D721Med (cell line): ENCODE measurements around the gene ENPP1.

ENCODE experiments used
- DNase-seq: peaks from one replicate; pipeline ENCODE4 v3.0.0; 2011; ENCODE audit warnings: low spot score; ENCODE audit not compliant: insufficient read length
- FAIRE-seq: peaks from 2 replicates; lab custom pipeline; 2011; peaks lifted over from hg19 to GRCh38; lab: Jason Lieb, UNC
- CTCF ChIP-seq: IDR thresholded peaks from 2 replicates; pipeline ENCODE4 v1.5.1; 2012; ENCODE audit warnings: mild to moderate bottlenecking, control low read depth; ENCODE audit not compliant: insufficient read depth; ENCODE audit errors: missing control alignments

Gene ENPP1

GRCh38 chr6:131918650-131919355 lies 111.0 kb downstream of the ENPP1 start:
- FAIRE-seq (no peak), DNase-seq (no peak)
- no peak for TF ChIP-seq CTCF

DNA sequence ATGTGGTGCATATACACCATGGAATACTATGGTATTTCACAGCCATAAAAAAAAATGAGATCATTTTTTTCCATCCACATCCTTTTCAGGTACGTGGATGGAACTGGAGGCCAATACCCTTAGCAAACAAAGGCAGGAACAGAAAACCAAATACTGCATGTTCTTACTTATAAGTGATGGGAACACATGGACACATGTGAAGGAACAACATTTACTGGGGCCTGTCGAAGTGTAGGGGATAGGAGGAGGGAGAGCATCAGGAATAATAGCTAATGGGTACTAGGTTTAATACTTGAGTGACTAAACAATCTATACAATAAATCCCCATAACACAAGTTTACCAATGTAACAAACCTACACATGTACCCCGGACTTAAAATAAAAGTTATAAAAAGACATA lies 112.8 kb downstream of the ENPP1 start:
- FAIRE-seq, result no peak
- no peak for TF ChIP-seq CTCF
- no peak for DNase-seq

DNA sequence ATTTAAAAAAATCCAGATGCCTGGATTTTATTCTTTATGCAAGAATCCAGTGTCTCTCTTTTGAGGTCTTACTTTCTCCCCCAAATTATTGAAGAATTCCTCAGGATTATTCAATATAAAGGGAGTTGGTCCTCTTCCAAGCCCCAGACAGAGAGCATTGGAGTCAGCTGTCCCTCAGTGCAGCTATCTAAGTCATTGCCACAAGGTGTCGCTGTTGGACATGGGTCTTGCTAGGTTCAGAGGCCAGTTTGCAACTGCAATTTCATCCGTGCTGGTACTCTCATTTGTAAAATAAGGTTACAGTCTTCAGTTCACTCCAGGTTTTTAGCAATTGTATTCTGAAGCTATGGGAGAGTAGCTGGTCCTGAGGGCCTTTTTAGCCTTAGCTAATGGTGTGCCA lies 115.5 kb downstream of the ENPP1 start:
- TF ChIP-seq CTCF, result peak; percentile 67
- DNase-seq, result no peak
- FAIRE-seq, result no peak

GRCh38 chr6:131924881-131925474 lies 117.2 kb downstream of the ENPP1 start:
- DNase-seq (no peak), FAIRE-seq (no peak)
- peak; percentile 43 for TF ChIP-seq CTCF

GRCh38 chr6:131929264-131929663 lies 121.4 kb downstream of the ENPP1 start:
- no peak for DNase-seq
- no peak for TF ChIP-seq CTCF
- no peak for FAIRE-seq

DNA sequence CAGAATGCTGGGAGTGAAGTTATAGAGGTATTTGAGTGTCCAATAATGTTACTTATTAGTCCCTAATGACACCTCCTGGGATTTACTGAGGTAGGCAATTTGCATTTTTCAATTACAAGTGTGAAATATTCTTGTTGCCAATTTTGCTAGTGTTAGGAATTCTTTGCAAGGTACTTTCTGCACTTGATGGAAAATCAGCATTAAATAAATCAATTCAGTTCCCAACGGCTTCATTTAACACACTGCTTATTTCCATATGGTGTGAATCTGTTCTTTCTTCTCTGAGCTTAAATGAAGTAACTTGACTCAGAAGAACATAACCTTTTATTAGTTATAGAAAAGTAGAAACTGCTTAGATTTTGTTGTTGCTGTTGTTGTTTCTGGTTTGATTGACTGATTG lies 122.2 kb downstream of the ENPP1 start:
- no peak for DNase-seq
- no peak for TF ChIP-seq CTCF
- FAIRE-seq, result no peak
